Uterus (tissue), 2 donors: Measurements from ENCODE around the gene LHPP.

Experiments
- CTCF ChIP-seq, 4 experiments: fragments of 200-600 bp in 2 of 4; fragments of 450-650 bp in 2 of 4; sonication (generic) in 2 of 4; IDR thresholded peaks; one replicate each; pipeline ENCODE4 v1.5.1; 2016 to 2019; ENCODE audit warnings: antibody characterized with exemption in 4 of 4, mild to moderate bottlenecking in 2 of 4, moderate library complexity in 1 of 4
- POLR2A ChIP-seq, 2 donors: fragments of 450-650 bp; IDR thresholded peaks; one replicate each; pipeline ENCODE4 v1.6.1; 2016; ENCODE audit warnings: antibody characterized with exemption in 2 of 2, mild to moderate bottlenecking in 1 of 2, moderate library complexity in 1 of 2

- TF ChIP-seq CTCF (IDR thresholded peaks at IDR 0.05) (no peak), POLR2A (IDR thresholded peaks at IDR 0.05) (no peak)
These were observed 108.2 kb downstream of the LHPP start for GRCh38 chr10:124569623-124570470.
